Right lobe of liver (tissue), 6 donors: ENCODE data around the gene S100A16. TPM values are rescaled to one million over a fixed set of nuclear protein-coding genes. Genes with fewer than 3 reads are reported as not detected.

Experiments
- ATAC-seq, 4 donors: fragments of 200-7000 bp; cut with Tn5 transposase; one replicate each; pipeline ENCODE4 v1.9.1; 2020; ENCODE audit warnings: mild to moderate bottlenecking in 4 of 4, moderate library complexity in 4 of 4
- DNase-seq, 3 donors: peaks; one replicate each; pipeline ENCODE4 v3.0.0-alpha.2; 2020
- H3K27ac ChIP-seq, 3 donors: fragments of 200-600 bp; one replicate each; pipeline ENCODE4 v1.8.0; 2022
- H3K27me3 ChIP-seq, 2 donors: fragments of 200-600 bp; one replicate each; pipeline ENCODE4 v1.8.0; 2022
- H3K36me3 ChIP-seq, 4 donors: fragments of 200-600 bp; sonication (generic) in 1 of 4; one replicate each; pipeline versions ENCODE4 v1.5.1 to v1.8.0; 2017 to 2022; ENCODE audit warnings: control low read depth in 1 of 4
- H3K4me1 ChIP-seq, 4 donors: fragments of 200-600 bp; sonication (generic) in 1 of 4; one replicate each; pipeline versions ENCODE4 v1.5.1 to v1.8.0; 2017 to 2022; ENCODE audit warnings: control low read depth in 1 of 4
- H3K4me3 ChIP-seq, 3 donors: fragments of 200-600 bp; one replicate each; pipeline ENCODE4 v1.8.0; 2022
- H3K9me3 ChIP-seq, 4 donors: fragments of 200-600 bp; sonication (generic) in 1 of 4; one replicate each; pipeline versions ENCODE4 v1.5.1 to v1.8.0; 2017 to 2022; ENCODE audit warnings: control low read depth in 1 of 4
- POLR2A ChIP-seq: fragments of 450-650 bp; IDR thresholded peaks from one replicate; pipeline ENCODE4 v1.6.1; 2017; ENCODE audit warnings: antibody characterized with exemption, mild to moderate bottlenecking
- WGBS: methylation state at CpG from one replicate; pipeline ENCODE4 v1.1.6; 2018; ENCODE audit warnings: low coverage, low lambda C conversion rate; ENCODE audit not compliant: insufficient coverage; ENCODE audit errors: missing lambda C conversion rate; 5-methylcytosine and 5-hydroxymethylcytosine counted together
- intact Hi-C, 2 donors: fragments of 100-400 bp; cut with DNase I; formaldehyde crosslinking; loops; one replicate each; pipeline versions ENCODE4 v1.11.2 to v1.14.1; 2022
- total RNA-seq, 6 experiments: library from RNA; depleted of rRNA in 2 of 6; stranded (reverse); fragments of >200 nt in 2 of 6; fragmentation: NEBNext Ultra II Directional in 3 of 6; extraction: Animal tissue kit (Norgen Biotek cat#: 25700) in 3 of 6; gene quantifications; one replicate each; pipeline versions ENCODE4 v1.1.0 to v1.2.4, GENCODE V29; 2016 to 2023
- TF ChIP-seq, protein P1 (sequence below), 4 donors: fragments of 200-600 bp in 3 of 4; fragments of 450-650 bp in 1 of 4; IDR thresholded peaks; one replicate each; pipeline versions ENCODE4 v1.5.1 to v1.8.0; 2016 to 2022; ENCODE audit warnings: antibody characterized with exemption in 4 of 4, mild to moderate bottlenecking in 2 of 4
- donor health status: DM: no; HTN: yes; CAD: no.
- donor health status: DM: no; HTN: no; CAD: no.
- donor health status: DM: no; HTN: no; CAD: no.
- donor health status: DM: no; HTN: yes; CAD: no.
- donor health status: DM: no; HTN: yes; CAD: no.

The S100A16 gene
- total RNA-seq, 6 experiments from 2014 or later: 55.9 to 151 (median 71.8) TPM

DNA sequence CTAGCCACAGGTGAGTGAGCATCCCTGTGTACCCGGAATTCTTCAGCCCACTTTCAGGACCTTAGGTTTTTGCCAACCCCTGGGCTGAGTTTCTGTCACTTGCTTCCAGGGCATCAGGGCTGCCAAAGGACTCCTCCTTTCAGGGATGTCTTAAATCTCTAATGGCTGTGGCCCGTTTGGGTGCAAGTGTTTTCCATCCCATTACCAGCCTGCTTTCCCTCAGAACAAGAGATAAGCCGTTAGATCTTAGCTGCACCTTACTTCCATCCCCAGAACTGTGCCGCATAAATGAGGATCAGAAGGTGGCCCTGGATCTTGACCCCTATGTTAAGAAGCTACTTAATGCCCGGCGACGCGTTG, 46.2 kb upstream of the S100A16 start:
- peaks cover 0 to 31% (median 20%) of the 10 kb centered on the region in 4 donors for H3K36me3 ChIP-seq
- H3K27me3 ChIP-seq: no peaks in the 10 kb centered on the region
- peak overlapping the region; percentile 71 to 86 (median 77) for H3K4me3 ChIP-seq
- H3K4me1 ChIP-seq: peaks cover 0 to 12% (median 0%) of the 10 kb centered on the region in 4 donors
- TF ChIP-seq, protein P1, sequence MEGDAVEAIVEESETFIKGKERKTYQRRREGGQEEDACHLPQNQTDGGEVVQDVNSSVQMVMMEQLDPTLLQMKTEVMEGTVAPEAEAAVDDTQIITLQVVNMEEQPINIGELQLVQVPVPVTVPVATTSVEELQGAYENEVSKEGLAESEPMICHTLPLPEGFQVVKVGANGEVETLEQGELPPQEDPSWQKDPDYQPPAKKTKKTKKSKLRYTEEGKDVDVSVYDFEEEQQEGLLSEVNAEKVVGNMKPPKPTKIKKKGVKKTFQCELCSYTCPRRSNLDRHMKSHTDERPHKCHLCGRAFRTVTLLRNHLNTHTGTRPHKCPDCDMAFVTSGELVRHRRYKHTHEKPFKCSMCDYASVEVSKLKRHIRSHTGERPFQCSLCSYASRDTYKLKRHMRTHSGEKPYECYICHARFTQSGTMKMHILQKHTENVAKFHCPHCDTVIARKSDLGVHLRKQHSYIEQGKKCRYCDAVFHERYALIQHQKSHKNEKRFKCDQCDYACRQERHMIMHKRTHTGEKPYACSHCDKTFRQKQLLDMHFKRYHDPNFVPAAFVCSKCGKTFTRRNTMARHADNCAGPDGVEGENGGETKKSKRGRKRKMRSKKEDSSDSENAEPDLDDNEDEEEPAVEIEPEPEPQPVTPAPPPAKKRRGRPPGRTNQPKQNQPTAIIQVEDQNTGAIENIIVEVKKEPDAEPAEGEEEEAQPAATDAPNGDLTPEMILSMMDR (IDR thresholded peaks at IDR 0.05): no peak
- TF ChIP-seq POLR2A: no peak
- ATAC-seq: no peak
- H3K9me3 ChIP-seq: no peaks in the 10 kb centered on the region
- peak overlapping the region; percentile 85 to 96 (median 93) for H3K27ac ChIP-seq
- 28% methylated on average over 8 of the region's 8 CpGs for WGBS
- intact Hi-C loops: no loop called here
- no peak for DNase-seq

DNA sequence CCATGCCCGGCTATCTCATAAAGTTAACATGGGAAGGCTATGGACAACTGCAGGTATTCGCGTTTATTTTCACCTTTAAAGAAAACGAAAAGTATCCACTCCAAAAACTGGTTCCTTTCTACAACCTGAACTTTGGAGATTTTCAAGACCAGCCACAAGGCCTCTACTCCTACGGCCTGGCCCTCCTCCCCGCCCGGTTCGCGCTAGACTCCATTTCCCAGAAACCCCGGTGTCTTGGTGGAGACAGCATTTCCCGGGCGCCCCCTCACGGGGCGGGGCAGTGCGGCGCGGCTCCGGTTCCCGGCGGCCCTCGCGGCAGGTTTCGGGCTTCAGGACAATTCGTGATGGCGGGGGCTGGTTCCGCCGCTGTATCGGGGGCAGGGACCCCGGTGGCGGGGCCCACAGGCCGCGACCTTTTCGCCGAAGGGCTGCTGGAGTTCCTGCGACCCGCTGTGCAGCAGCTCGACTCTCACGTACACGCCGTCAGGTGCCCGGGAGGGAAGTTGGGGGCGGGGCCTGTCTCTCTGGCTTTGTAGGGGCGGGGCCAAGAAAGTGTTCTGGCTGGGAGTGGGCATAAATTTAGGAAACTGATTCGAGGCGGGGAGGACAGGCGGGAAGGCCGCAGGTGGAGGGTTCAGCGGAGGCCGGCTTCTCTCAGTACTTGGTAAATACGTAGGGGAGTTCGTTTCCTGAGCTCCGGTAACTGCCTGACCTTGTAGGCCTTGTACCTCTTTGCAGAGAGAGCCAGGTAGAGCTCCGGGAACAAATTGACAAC, 45.6 kb upstream of the S100A16 start, which contains the start of gene SNAPIN:
Gene SNAPIN (plus strand): TSS at position 304 of the 775 bp plus-strand sequence. CDS start 41 bp downstream, at position 345.
- intact Hi-C loops: no loop called here
- peaks cover 0 to 12% (median 0%) of the 10 kb centered on the region in 4 donors for H3K4me1 ChIP-seq
- ATAC-seq: peak; percentile 94 to 97 (median 96)
- TF ChIP-seq POLR2A: peak; percentile 63
- TF ChIP-seq, protein P1 (IDR thresholded peaks at IDR 0.05): peak in 3 of 4 donors; percentile 17 to 25 (median 25)
- H3K4me3 ChIP-seq: peak within 1 kb of the TSS; percentile 71 to 86 (median 77)
- peak within 1 kb of the TSS; percentile 85 to 96 (median 93) for H3K27ac ChIP-seq
- WGBS: 3% methylated on average over 42 of the region's 53 CpGs
- no peaks in the 10 kb centered on the region for H3K9me3 ChIP-seq
- peaks cover 0 to 26% (median 17%) of the 10 kb centered on the region in 4 donors for H3K36me3 ChIP-seq
- peak; percentile 90 to 93 (median 90) for DNase-seq
- no peaks in the 10 kb centered on the region for H3K27me3 ChIP-seq

DNA sequence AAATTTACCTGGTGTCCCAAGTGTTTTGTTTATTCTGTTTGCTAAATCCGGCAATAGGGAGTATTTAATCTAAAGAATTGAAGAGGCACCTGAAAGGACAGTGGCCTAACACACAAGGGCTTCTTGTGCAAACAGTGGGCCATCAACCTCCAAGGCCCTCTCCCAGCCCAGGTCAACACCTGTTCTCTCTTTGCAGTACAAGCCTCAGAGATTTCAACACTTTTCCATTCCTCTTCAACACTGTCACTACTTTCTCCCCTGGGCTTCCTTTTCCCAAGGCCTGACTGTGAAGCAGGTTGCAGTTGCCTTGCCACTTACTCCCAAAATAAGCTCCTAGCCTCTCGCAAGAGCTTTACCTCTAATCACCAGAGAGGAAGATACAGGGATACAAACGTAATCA, 42.4 kb upstream of the S100A16 start:
- 57% methylated on average over 3 of the region's 3 CpGs for WGBS
- H3K27ac ChIP-seq: no peak overlapping the region

DNA sequence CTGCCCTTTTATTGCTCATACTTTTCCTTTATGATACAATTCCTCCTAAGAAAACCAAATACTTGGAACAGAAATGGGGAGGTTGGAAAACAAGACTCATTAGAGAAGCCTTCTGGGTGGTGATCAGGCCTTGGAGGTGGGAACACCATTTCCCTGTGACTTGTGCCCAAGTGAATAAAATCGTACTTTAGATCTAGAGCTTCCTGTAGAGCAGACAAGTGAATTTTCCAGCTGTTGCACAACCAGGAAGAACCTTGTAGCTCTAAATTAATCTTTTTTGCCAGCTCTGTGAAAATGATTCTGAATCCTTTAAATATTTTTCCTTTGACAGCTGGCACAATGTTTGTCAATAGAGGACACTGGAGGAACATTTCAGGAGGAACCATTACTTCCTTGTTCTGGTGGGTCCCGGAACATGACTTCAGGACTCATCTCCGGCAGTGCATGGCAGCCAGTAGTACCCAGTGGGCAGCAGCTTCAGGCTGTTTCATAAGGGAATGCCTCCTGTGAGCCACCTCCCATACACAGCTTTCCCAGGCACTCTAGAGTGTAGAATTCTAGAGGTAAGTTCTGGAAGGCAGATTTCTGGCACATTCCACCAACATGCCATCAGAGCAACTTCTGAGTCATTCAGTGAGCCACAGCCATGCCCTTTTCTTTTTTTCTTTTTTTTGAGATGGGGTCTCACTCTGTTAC, 40.0 kb upstream of the S100A16 start:
- 48% methylated on average over 3 of the region's 3 CpGs for WGBS
- Histone ChIP-seq H3K9me3 (no peaks in the 10 kb centered on the region), H3K27ac (no peak overlapping the region), H3K36me3 (no peaks in the 10 kb centered on the region), H3K4me1 (peaks cover 0 to 13% (median 7%) of the 10 kb centered on the region in 4 donors), H3K27me3 (no peaks in the 10 kb centered on the region), H3K4me3 (no peak overlapping the region)
- intact Hi-C loops: no loop called here
- no peak for DNase-seq
- ATAC-seq: peak; percentile 15 to 41 (median 28)
- TF ChIP-seq, protein P1 (IDR thresholded peaks at IDR 0.05): no peak
- no peak for TF ChIP-seq POLR2A

More for the DNA sequence above, 42.4 kb upstream of the S100A16 start:
- DNase-seq (no peak), ATAC-seq (no peak)
- no peaks in the 10 kb centered on the region for H3K9me3 ChIP-seq
- no peaks in the 10 kb centered on the region for H3K36me3 ChIP-seq
- no peak for TF ChIP-seq POLR2A
- TF ChIP-seq, protein P1 (IDR thresholded peaks at IDR 0.05): no peak
- intact Hi-C loops: no loop called here
- peaks cover 0 to 12% (median under 1%) of the 10 kb centered on the region in 4 donors for H3K4me1 ChIP-seq
- H3K27me3 ChIP-seq: no peaks in the 10 kb centered on the region
- no peak overlapping the region for H3K4me3 ChIP-seq
